OCI-LY7 (cell line): ENCODE results near the gene DDN. TPM values are rescaled to one million over a fixed set of nuclear protein-coding genes. Genes with fewer than 3 reads are reported as not detected.
A peak's percentile ranks its signal among the peaks of the same experiment; 100 is the strongest.

Source experiments
- BruUV-seq: library from RNA; stranded (reverse); fragments of 400-500 nt; replicated peaks from 2 replicates; lab custom pipeline; 2021; lab: Mats Ljungman, UMichigan
- CTCF ChIA-PET: fragments of 300-600 bp; sonication (Branson Sonifier 250); formaldehyde crosslinking; loops from one replicate; lab custom pipeline; 2022; ENCODE audit warnings: antibody characterized with exemption; ENCODE audit not compliant: unreplicated experiment; lab: Charles Lee
- POLR2A ChIA-PET: fragments of 300-600 bp; sonication (Branson Sonifier 250); formaldehyde crosslinking; loops from one replicate; lab custom pipeline; 2022; ENCODE audit warnings: antibody characterized with exemption; lab: Charles Lee
- DNase-seq: peaks from one replicate; pipeline ENCODE4 v3.0.0-alpha.2; 2015; ENCODE audit warnings: low spot score
- H2AFZ ChIP-seq: fragments of 200-600 bp; sonication (generic), shearing (Covaris generic); 2 replicates; pipeline ENCODE4 v1.6.1; 2014; ENCODE audit warnings: mild to moderate bottlenecking, antibody characterized with exemption, low read length, moderate library complexity
- H3K27ac ChIP-seq: fragments of 200-600 bp; sonication (generic); 2 replicates; pipeline ENCODE4 v1.5.1; 2014; ENCODE audit warnings: mixed run types, low read depth, mild to moderate bottlenecking, moderate library complexity, low read length, inconsistent platforms; ENCODE audit not compliant: poor library complexity, severe bottlenecking
- H3K36me3 ChIP-seq: fragments of 200-600 bp; sonication (generic); 2 replicates; pipeline ENCODE4 v1.6.1; 2014; ENCODE audit warnings: mild to moderate bottlenecking, antibody characterized with exemption, low read length, moderate library complexity, mixed read lengths; ENCODE audit not compliant: insufficient read depth
- H3K4me1 ChIP-seq: fragments of 200-600 bp; sonication (generic); 2 replicates; pipeline ENCODE4 v1.5.1; 2014; ENCODE audit warnings: mild to moderate bottlenecking, low read length; ENCODE audit not compliant: insufficient read depth, poor library complexity, severe bottlenecking
- H3K4me2 ChIP-seq: fragments of 200-600 bp; sonication (generic); 2 replicates; pipeline ENCODE4 v1.6.1; 2014; ENCODE audit warnings: mild to moderate bottlenecking, low read length
- H3K4me3 ChIP-seq: fragments of 200-600 bp; sonication (generic); 2 replicates; pipeline ENCODE4 v1.5.1; 2014; ENCODE audit warnings: mild to moderate bottlenecking, low read depth, low read length; ENCODE audit not compliant: poor library complexity, severe bottlenecking
- H3K79me2 ChIP-seq: fragments of 200-600 bp; sonication (generic); 2 replicates; pipeline ENCODE4 v1.6.1; 2016; ENCODE audit warnings: low read depth, mild to moderate bottlenecking, low read length, moderate library complexity, mixed read lengths; ENCODE audit not compliant: insufficient read depth
- H3K9me2 ChIP-seq: fragments of 200-600 bp; sonication (generic); 2 replicates; pipeline ENCODE4 v1.6.1; 2016; ENCODE audit warnings: mild to moderate bottlenecking, low read length, mixed read lengths; ENCODE audit not compliant: insufficient read depth
- H3K9me3 ChIP-seq: fragments of 200-600 bp; sonication (generic); 2 replicates; pipeline ENCODE4 v1.6.1; 2014; ENCODE audit warnings: mild to moderate bottlenecking, mixed run types, low read length, mixed read lengths
- H4K20me1 ChIP-seq: fragments of 200-600 bp; sonication (generic); 2 replicates; pipeline ENCODE4 v1.6.1; 2014; ENCODE audit warnings: mild to moderate bottlenecking, antibody characterized with exemption, low read length, moderate library complexity, mixed read lengths; ENCODE audit not compliant: insufficient read depth
- EZH2phosphoT487 ChIP-seq: fragments of 200-600 bp; sonication (generic); IDR thresholded peaks from 2 replicates; pipeline ENCODE4 v1.6.1; 2018; ENCODE audit warnings: low read depth, borderline replicate concordance, mild to moderate bottlenecking, mixed run types, antibody characterized with exemption, low read length, moderate library complexity, mixed read lengths
- intact Hi-C: fragments of 100-400 bp; cut with micrococcal nuclease; formaldehyde crosslinking; loops from one replicate; pipeline ENCODE4 v1.10.0; 2022; ENCODE audit not compliant: unreplicated experiment
- total RNA-seq, 2 experiments: library from RNA; depleted of rRNA in 1 of 2; stranded (reverse); fragments of >200 nt in 1 of 2; shearing (Covaris generic) in 1 of 2; gene quantifications; 2 replicates each; pipeline ENCODE4 v1.2.3, GENCODE V29; 2014 to 2022
- TF ChIP-seq, protein P1 (sequence below): fragments of 200-600 bp; sonication (generic); conservative IDR thresholded peaks from 2 replicates; pipeline ENCODE4 v1.5.1; 2014; ENCODE audit warnings: mild to moderate bottlenecking, antibody characterized with exemption, low read length, moderate library complexity, mixed read lengths

The DDN gene
- total RNA-seq, 2 experiments from 2014 or later: 0.13 TPM; not detected in 1

DNA sequence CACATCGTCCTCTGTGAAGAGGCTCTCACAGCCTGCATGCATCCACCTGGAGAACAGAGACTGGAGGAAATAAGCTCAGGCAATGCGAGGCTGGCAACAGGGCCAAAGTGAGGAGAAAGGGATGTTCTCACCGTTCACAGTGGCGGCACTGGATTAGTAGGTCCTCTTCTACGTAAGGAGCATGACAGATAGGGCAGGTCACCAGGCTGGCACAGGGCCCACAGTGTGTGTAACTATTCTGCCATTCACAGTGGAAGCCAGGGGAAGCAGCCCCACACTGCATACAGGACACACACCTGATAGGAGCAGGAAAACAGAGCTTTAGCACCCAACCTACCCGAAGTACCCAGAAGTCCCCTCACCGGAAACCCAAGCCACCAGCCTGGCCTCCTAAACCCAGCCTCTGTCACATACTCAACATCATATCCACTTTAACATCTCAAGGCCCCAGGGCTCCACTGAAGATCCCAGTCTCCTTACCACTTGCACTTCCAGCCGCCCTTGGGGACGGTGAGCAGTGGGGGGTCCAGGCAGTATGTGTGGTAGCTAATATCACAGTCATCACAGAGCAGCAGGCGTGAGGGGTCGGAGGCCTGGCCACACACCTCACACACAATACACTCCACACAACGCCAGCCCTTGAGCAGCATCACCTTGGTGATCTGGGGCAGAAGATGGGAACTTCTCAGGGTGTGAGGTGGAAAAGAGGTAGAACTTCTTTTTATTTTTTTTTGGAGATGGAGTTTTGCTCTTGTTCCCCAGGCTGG lies 47.1 kb upstream of the DDN start:
- no peak overlapping the region for H3K4me2 ChIP-seq
- intact Hi-C loops: no loop called here
- H3K27ac ChIP-seq: no peak overlapping the region
- no peaks in the 10 kb centered on the region for H3K9me2 ChIP-seq
- CTCF ChIA-PET: no interaction called here
- BruUV-seq: no TSS peak
- no peaks in the 10 kb centered on the region for H4K20me1 ChIP-seq
- no peaks in the 10 kb centered on the region for H3K79me2 ChIP-seq
- H3K4me3 ChIP-seq: no peak overlapping the region
- DNase-seq: no peak
- no peak overlapping the region for H2AFZ ChIP-seq
- H3K9me3 ChIP-seq: no peaks in the 10 kb centered on the region
- TF ChIP-seq, protein P1, sequence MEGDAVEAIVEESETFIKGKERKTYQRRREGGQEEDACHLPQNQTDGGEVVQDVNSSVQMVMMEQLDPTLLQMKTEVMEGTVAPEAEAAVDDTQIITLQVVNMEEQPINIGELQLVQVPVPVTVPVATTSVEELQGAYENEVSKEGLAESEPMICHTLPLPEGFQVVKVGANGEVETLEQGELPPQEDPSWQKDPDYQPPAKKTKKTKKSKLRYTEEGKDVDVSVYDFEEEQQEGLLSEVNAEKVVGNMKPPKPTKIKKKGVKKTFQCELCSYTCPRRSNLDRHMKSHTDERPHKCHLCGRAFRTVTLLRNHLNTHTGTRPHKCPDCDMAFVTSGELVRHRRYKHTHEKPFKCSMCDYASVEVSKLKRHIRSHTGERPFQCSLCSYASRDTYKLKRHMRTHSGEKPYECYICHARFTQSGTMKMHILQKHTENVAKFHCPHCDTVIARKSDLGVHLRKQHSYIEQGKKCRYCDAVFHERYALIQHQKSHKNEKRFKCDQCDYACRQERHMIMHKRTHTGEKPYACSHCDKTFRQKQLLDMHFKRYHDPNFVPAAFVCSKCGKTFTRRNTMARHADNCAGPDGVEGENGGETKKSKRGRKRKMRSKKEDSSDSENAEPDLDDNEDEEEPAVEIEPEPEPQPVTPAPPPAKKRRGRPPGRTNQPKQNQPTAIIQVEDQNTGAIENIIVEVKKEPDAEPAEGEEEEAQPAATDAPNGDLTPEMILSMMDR: no peak
- no peak for TF ChIP-seq EZH2phosphoT487
- H3K36me3 ChIP-seq: peaks cover 100% of the 10 kb centered on the region
- POLR2A ChIA-PET: no interaction called here
- no peaks in the 10 kb centered on the region for H3K4me1 ChIP-seq

DNA sequence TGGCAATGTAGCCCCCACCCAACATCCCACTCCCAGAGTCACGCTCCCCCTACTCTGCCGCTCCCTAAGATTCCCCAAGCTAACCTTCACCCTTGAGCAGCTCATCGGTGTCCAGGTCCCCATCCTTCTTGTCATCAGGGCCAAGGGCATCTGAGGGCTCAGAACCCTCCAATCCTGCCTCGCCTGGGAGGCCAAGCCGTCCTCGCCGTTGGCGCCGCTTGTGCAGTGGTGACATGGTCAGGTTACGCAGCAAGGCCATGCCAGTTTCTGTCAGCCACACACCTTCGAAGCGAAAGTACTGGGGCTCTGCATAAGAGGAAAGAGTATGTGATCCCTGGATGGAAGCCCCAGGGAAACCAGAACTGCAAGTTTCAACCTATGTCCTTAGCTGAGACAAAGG lies 45.5 kb upstream of the DDN start:
- Histone ChIP-seq H3K4me1 (no peaks in the 10 kb centered on the region), H3K27ac (no peak overlapping the region), H3K9me2 (no peaks in the 10 kb centered on the region), H3K9me3 (no peaks in the 10 kb centered on the region), H3K79me2 (no peaks in the 10 kb centered on the region), H2AFZ (no peak overlapping the region), H3K4me3 (no peak overlapping the region), H4K20me1 (no peaks in the 10 kb centered on the region), H3K4me2 (no peak overlapping the region), H3K36me3 (peaks cover 99% of the 10 kb centered on the region)
- TF ChIP-seq, protein P1: no peak
- TF ChIP-seq EZH2phosphoT487: no peak
- BruUV-seq: no TSS peak
- DNase-seq: no peak
- intact Hi-C loops: no loop called here
- POLR2A ChIA-PET: no interaction called here
- CTCF ChIA-PET: no interaction called here

DNA sequence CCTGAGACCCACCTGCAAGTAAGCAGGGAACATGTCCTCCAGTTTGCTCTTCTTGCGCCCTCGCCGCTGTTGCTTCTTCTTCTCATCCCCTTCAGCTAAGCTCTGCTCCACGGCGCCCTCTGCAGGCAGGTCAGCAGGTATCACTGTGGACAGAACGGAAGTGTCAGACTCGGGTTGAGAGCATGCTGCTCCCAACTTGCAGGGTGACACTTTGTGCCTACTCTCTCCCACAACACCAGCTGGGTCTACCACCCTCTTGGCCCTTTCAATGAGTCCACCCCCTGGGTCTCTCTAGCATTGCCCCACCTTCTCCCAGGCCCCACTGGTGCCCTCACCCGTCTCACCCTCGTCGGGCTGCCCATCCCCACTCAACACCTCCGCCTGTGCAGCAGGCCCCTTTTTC lies 44.7 kb upstream of the DDN start:
- no peak overlapping the region for H3K4me2 ChIP-seq
- TSS peak; percentile 16 for BruUV-seq
- H3K36me3 ChIP-seq: peaks cover 99% of the 10 kb centered on the region
- DNase-seq: peak; percentile 70
- ChIA-PET CTCF (interaction anchor here (0.5 to 1.3 kb wide), 4 partner anchors 19 to 254 kb away, joined by 3 to 6 read pairs (median 4); no protein-coding TSS in a partner anchor), POLR2A (interaction anchor here (0.8 kb wide), 1 partner anchor 24 kb away, joined by 4 read pairs; no protein-coding TSS in a partner anchor)
- H3K9me3 ChIP-seq: no peaks in the 10 kb centered on the region
- no peaks in the 10 kb centered on the region for H3K79me2 ChIP-seq
- H3K4me1 ChIP-seq: no peaks in the 10 kb centered on the region
- no peaks in the 10 kb centered on the region for H3K9me2 ChIP-seq
- H2AFZ ChIP-seq: no peak overlapping the region
- intact Hi-C loops: loop anchor here (1.0 kb wide), 1 partner anchor 48 kb away; no protein-coding TSS in a partner anchor
- H3K27ac ChIP-seq: no peak overlapping the region
- H3K4me3 ChIP-seq: no peak overlapping the region
- no peaks in the 10 kb centered on the region for H4K20me1 ChIP-seq
- TF ChIP-seq EZH2phosphoT487: no peak
- TF ChIP-seq, protein P1: peak; percentile 89
